Fibroblast of skin of right quadriceps (primary cell): ENCODE data around the gene RREB1.
"Not testable (repeated sequence)": the region's sequence is repeated elsewhere in the genome, so short reads cannot be mapped to it uniquely, and the experiment has no call there.

Source experiments
- DNase-seq: peaks from one replicate; pipeline ENCODE4 v3.0.0-alpha.2; 2013

RREB1 gene

DNA sequence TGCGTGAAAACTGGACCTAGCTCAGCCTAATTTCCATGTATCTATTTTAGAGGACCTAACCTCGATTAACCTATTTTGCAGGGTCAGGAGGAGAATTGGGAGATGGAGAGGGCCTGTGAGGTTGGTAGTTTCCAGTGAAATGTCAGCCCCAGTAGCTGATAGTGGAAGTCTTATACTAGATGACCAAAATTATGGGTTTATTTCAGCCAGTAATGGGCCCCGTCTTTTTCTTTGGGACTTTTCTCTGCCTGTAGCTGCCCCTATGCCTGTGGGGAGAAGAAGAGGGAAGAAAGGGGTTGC, 37.8 kb downstream of the RREB1 start:
- DNase-seq = no peak

DNA sequence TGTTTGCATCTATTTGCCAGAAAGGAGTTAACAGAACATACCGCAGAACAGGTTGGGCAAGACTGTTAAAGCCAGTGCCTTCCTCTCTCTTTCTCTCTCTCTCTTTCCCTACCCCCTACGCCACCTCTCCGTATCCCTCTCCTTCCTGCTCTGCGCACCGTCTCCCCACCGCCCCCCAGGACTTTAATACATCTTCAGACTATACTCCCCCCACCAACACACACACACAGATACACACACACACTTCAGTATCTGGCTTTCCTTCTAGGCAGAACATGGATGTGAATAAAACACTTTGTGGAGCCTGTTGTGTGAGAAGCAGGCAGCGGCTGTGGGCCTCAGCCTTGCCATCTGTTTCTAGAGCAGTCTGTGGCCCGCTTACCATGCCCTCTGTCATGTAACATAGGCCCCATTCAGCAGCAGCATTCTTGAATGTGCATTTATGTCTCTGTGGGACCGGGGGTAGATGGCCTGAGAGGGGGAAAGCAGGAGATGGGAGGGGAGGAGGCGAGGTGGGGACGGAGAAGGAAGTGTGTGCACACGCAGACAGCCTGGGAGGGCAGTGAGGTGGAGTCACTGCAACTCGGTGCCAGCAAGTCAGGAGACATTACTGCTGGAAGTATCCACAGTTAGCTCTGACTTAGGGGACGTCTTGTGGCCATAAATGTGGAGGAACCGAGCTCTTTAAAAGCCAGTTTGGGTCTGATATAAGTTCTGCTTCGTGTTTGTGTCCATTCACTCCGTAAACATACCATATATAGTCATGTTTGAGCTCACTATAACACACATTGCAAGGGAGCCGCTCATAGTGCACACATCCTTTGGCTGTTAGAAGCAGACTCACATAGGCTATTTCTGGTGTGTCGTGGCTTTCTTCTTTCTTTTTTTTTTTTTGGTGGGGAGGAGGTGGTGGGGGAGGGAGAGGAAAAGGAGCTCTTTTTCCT, 38.4 kb downstream of the RREB1 start:
- DNase-seq = peak; percentile 90

GRCh38 chr6:7147051-7147671, 39.4 kb downstream of the RREB1 start:
- peak; percentile 35 for DNase-seq

GRCh38 chr6:7148100-7148822, 40.5 kb downstream of the RREB1 start:
- DNase-seq = peak; percentile 81

DNA sequence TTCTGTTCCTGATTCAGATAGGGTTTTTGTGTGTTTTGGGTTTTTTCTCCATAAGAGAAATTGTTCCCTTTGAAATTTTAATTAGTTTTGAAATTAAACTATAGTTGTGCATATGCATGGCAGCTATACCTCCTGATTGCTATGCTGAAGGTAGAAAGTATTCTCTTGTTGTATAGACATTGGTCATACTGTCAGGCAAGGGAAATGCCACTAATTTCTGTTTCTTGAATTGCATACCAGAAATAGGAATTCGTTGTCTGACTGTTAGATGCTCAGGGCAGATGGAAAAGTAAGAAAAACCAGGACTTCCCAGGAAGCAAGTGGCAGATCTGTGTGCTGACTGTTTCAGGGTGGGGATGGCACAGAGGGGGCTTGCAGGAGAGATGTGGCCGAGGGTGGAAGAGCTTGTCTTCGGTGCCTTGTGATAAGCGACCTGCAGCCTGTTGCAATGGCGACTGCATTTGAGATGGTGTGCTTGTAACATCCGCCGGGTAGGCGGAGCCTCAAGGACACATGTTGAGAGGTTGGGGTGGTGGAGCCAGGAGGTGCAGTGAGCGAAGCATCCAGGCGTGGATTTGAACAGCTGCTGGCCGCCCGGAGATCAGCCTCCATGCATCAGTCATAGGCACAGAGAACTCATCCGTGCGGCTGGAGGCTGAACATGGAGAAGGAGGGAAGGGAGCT, 42.8 kb downstream of the RREB1 start:
- no peak for DNase-seq

DNA sequence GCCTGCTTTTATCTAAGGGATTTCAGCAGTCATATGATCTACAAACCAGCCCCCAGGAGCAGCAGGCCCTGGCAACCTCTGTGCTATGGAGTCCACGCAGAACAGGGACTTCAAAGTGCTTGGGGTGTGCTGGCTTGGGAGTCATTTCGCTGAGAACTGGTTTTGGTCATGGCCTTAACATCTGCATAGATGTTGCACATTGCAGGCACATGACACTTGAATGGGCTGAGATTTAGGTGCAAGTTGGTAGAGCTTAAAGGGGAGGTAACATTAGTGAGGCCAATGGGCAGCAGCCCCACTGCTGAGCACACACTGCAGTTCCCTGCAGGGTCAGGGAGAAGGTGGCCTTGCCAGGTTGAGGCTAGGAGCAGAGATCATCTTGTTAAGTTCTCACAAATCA, 43.6 kb downstream of the RREB1 start:
- no peak for DNase-seq

DNA sequence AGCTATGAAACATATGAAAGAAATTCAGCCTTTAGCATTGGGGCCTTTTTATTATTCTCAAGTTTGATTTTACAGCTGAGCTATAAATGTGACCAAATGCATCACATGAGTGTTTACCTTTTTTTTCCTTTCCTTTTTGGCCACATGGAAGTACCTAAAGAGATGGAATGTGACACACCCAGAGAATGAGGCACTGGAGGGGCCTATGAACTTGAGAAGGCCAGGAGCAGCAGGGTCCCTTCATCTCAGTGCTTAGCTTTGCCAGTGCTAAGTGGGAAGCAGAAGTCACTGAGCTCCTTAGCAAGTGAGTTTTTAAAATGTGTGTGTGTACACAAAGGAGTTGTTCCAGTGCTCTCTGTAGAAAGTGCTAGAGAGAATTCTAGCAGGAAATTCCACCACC, 44.7 kb downstream of the RREB1 start:
- no peak for DNase-seq

GRCh38 chr6:7153789-7154188, 46.0 kb downstream of the RREB1 start:
- DNase-seq = no peak

DNA sequence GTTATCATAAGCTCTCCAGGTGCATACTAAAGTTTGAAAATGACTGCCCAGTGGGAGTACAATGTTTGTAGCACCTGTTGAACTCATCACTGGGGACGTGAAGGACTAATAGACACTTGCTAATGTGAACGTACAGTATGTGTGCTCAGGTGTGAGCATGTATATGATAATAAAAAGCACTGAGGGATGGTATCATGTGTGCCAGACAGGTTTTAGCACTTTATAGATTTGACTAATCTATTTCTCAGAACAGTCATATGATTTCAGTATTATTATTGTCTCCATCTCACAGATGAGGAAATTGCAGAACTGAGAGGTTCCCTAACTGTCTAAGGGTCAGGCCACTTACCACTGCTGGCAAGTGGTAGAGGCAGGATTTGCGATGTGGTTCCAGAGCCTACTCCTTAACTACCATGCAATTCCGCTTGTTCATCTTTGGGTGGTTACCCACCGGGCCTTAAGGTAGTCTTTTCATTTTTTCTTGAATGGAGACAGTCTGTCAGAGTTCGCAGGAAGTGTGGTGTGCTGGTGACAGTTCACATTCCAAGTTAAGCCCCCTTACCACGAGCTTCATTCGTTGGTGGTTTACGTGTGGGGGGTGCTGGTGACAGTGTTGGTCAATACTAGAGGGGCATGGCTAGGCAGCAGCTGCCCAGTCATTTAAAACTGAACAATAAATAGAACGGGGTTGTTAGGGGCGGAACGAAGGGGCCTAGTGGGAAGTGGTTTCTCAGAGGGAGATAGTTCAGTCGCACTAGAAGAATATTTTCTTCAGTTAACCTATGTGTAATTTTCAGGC, 46.8 kb downstream of the RREB1 start:
- no peak for DNase-seq

DNA sequence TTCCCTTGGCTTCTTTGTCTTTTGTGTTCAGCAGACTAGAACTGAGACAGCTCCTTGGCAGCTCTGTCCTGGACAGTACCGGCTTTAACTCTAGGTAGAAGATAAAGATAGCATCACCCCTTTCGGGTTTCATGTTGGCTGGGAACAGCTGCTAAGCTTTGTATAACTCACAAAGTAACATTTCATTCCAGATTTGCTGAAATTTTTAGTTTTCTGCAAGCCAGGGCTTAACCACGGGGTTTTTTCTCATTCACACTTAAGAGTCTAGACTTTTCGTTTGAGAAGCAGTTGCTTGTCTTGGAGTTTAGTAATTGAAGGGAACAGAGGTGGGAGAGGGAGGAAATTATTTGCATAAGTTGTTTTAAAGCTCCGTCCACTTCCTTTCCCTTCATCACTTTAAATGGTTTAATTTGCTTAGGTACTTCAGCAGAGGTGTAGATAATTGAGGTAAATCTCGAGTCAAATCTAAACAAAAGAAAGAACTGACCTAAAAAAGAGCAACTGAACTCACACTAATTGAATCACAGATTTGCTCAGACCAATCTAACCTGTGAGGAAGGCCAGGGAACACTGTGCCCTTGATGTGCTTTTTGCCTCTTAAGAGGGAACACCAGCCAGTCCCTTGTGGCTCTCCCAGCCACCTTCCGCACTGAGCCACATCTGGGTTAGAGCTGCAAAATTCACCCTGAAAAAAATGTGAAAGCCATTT, 48.3 kb downstream of the RREB1 start:
- DNase-seq = no peak

- peak; percentile 95 for DNase-seq
Measured at GRCh38 chr6:7156643-7157278, 49.0 kb downstream of the RREB1 start.

GRCh38 chr6:7157307-7157706, 49.5 kb downstream of the RREB1 start:
- not testable (repeated sequence) for DNase-seq

- DNase-seq = peak; percentile 81
Measured at GRCh38 chr6:7157752-7158616, 50.2 kb downstream of the RREB1 start.

- DNase-seq = no peak
Measured at GRCh38 chr6:7159790-7160525, 52.2 kb downstream of the RREB1 start.

DNA sequence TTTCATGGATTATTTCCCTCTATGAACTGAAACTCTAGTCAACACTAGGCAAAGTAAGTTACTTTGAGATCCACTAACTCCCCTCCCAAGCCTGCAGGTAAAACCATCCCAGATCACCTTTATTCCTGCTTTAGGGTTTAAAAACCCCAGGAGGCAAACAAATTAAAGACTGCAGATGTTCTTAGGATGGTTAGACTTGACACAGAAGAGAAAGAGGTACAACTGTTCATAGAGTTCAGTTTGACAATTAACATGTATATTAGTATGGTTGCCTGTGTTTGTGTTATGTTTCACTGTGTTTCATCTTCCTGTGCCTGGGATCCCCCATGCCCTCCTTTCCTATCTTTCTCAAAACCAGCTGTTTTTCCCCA, 53.5 kb downstream of the RREB1 start:
- no peak for DNase-seq

DNA sequence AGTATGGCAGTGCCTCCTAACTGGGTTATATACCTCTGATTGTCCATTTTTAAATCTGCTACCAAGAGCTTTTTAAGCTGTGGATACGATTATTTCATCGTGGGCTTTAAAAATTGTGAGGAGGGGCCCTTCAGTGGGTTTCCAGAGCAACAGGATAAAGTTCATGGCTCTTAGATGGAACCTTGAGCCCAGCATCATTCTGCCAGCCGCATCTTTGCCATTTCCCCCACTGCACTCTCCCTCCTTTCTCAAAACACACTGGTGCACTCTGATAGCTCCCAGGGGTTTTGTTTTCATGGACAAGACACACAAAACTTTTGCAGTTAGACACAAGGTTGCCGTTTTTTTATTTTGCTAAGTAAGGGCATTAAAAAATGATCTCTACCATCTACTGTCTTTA, 54.1 kb downstream of the RREB1 start:
- DNase-seq = no peak

GRCh38 chr6:7163661-7164071, 55.9 kb downstream of the RREB1 start:
- DNase-seq = no peak

DNA sequence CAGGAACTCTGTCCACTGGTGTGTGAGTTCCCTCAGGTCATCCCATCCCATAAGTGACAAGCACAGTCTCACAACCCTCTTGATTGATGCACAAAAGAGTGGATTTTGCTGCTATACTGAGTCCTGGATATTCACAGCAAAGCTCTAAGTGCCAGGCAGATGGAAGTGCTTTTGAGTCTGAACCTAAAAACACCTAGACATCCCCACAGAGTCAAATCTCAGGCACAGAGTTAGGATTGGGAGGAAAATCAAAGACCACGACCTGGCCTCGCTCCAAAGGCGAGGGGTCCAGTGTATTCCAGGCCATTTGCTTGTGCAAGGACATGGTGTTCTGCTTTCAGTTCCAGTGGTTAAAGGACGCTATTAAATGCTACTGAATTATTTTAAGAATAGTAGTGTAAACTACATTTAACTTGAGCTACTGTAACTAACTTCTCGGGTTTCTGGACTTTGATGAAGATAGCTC, 56.8 kb downstream of the RREB1 start:
- DNase-seq = no peak
